A549 treated with GW870086 at 1 μM for 4 hours (cell line): ENCODE measurements around the gene TBX2. TPM values are rescaled to one million over a fixed set of nuclear protein-coding genes. Genes with fewer than 3 reads are reported as not detected.

ENCODE experiments used
- total RNA-seq: library from RNA; stranded (reverse); fragments of 200-300 nt; extraction: Qiagen RNA extraction; gene quantifications from 5 replicates; pipeline ENCODE4 v1.2.3, GENCODE V29; 2022; ENCODE audit warnings: low read depth

The TBX2 gene
- 3.7 to 6.6 TPM (median 6.0 TPM) in 5 replicates for total RNA-seq

DNA sequence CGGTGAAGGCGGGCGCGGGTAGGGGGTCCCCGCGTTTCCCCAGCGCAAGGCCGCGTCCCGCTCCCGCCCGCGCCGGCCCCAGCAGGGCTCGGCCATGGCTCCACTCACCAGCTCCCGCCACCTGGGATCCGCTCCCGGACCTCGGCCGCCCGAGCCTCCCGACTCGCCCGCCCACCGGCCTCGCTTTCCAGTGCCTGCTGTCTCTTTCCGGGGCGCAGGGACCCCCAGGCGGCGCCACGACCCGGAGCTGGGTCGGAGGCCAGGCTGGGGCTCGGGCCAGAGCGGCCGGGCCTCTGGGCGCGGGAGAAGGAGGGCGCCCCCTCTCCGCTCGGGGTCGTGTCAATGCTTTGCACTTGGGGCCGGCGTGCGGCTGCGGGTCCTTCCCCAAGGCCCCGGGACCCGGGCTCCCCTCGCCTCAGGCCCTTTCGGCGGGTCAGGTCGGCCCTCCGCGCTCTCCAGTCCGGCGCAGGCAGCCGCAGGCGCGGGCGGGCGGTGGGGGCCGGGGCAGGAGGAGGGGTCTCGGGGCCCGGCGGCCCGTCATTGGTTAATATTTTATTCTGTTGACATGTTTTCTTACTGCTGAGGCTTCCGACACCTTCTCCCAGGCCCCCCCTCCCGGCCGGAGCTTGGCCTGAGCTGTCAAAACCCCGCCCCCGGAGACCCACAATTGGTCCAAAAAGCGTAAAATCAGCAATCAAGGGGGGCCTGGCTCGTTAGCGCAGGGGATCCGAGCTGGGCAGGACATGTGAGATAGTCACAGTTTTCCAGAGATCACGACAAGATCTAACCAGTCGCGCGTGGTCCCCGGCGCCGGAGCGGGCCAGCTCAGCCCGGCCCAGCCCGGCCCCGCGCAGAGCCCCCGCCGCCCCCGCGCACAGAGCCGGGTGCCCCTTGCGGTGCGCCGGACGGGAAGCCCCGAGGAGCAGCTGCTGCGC, at the start of gene TBX2:
TSS of gene TBX2 (plus strand) at position 713 of the 935 bp plus-strand sequence. CDS start 334 bp downstream, outside the sequence.

GRCh38 chr17:61452301-61453290, 53.0 kb downstream of the TBX2 start, which contains the start of gene TBX4:
TSS of gene TBX4 (plus strand) at chr17:61452422. CDS start at chr17:61456491, 4,069 bp downstream.

Other genes starting within 250 kb of the TBX2 start
- 0.09 to 0.38 TPM (median 0.19 TPM) in 5 replicates for gene TBX4, start 52.6 kb downstream of the TBX2 start, total RNA-seq
- gene NACA2, start 191.4 kb downstream of the TBX2 start, total RNA-seq, result not detected in 5 replicates